A549 treated with CpdA at 1 μM for 4 hours (cell line): ENCODE results near the gene TMEM42. TPM values are rescaled to one million over a fixed set of nuclear protein-coding genes. Genes with fewer than 3 reads are reported as not detected.

Experiments
- total RNA-seq: library from RNA; stranded (reverse); fragments of 200-300 nt; extraction: Qiagen RNA extraction; gene quantifications from 5 replicates; pipeline ENCODE4 v1.2.3, GENCODE V29; 2022; ENCODE audit warnings: low read depth

Gene TMEM42
- 5.7 to 10.6 TPM (median 9.8 TPM) in 5 replicates for total RNA-seq

DNA sequence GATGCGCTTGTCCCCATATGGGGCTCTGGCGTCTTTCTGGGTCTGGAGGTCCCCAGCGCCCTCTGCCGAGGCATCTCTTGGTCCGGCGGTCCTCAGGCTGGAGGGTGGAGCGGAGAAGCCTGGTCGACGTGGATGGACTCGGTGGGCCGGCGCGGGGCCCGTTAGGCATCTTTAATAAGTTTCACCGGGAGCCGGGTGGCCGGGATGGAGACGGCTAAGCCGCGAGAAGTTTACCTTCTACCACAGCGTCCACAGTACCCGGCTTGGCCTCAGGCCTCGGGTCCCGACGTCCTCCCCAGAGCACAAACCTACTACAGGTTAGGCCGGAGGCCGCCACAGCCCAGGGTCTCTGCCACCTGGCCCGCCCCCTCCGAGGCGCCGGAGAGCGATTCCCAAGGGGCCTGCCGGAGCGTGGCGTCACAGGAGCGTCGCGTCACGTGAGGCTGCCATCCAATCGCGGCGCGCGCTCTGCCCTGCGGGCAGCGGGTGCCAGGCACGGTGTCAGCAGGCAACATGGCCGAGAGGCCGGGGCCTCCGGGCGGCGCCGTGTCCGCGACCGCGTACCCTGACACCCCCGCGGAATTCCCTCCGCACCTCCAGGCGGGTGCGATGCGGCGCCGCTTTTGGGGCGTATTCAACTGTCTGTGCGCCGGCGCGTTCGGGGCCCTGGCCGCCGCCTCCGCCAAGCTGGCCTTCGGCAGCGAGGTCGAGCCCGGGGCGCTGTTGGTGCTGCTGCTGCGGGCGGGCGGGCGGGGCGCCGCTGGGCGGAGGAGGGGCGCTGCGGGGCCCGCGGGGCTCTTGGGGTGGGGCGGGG is at the start of gene TMEM42:
TMEM42 (plus strand) TSS at position 501 of the 814 bp plus-strand sequence; CDS start at position 514, 13 bp downstream.

GRCh38 chr3:44874308-44874707 is 12.6 kb downstream of the TMEM42 start, which contains the start of gene TGM4:
TGM4 (plus strand) TSS chr3:44874608; CDS start chr3:44874679, 71 bp downstream.

Other genes starting within 250 kb of the TMEM42 start
- gene ZNF197, start 236.9 kb upstream of the TMEM42 start, total RNA-seq = 1.0 to 2.4 TPM (median 1.7 TPM) in 5 replicates
- gene ZNF35, start 213.2 kb upstream of the TMEM42 start, total RNA-seq = 4.1 to 7.7 TPM (median 5.1 TPM) in 5 replicates
- 1.2 to 2.1 TPM (median 1.5 TPM) in 5 replicates for gene ZNF502, start 149.3 kb upstream of the TMEM42 start, total RNA-seq
- gene ZNF501, start 132.3 kb upstream of the TMEM42 start, total RNA-seq = not detected in 5 replicates
- 10.8 to 17.7 TPM (median 16.5 TPM) in 5 replicates for gene KIAA1143, start 100.3 kb upstream of the TMEM42 start, total RNA-seq
- gene KIF15, start 100.1 kb upstream of the TMEM42 start, total RNA-seq = 6.9 to 14.1 TPM (median 9.9 TPM) in 5 replicates
- gene TGM4, start 12.7 kb downstream of the TMEM42 start, total RNA-seq = 0.02 to 0.08 TPM (median 0.06 TPM) in 4 of 5 replicates, not detected in the other
- gene ZDHHC3, start 114.3 kb downstream of the TMEM42 start, total RNA-seq = 34.3 to 39.2 TPM (median 37.4 TPM) in 5 replicates
- gene EXOSC7, start 114.3 kb downstream of the TMEM42 start, total RNA-seq = 45.5 to 51.5 TPM (median 47.1 TPM) in 5 replicates
- gene CLEC3B, start 164.4 kb downstream of the TMEM42 start, total RNA-seq = 0.49 TPM in 1 of 5 replicates, not detected in the others